Mesodermal cell (in vitro differentiated cells): ENCODE data around the gene WIPF3.

Source experiments
- H3K27ac ChIP-seq: 2 replicates; pipeline ENCODE4 v1.7.0; 2013; ENCODE audit warnings: mild to moderate bottlenecking, low read depth, low read length, moderate library complexity; ENCODE audit not compliant: severe bottlenecking
- H3K36me3 ChIP-seq: 2 replicates; pipeline ENCODE4 v1.7.1; 2013; ENCODE audit warnings: mild to moderate bottlenecking, low read length, moderate library complexity; ENCODE audit not compliant: control insufficient read depth, insufficient read depth
- H3K4me1 ChIP-seq: one replicate; pipeline ENCODE4 v1.7.1; 2013; ENCODE audit warnings: mild to moderate bottlenecking, low read length; ENCODE audit not compliant: insufficient read depth, control insufficient read depth, poor library complexity, severe bottlenecking
- H3K4me3 ChIP-seq: 2 replicates; pipeline ENCODE4 v1.7.0; 2013; ENCODE audit warnings: low read length, control low read depth, mild to moderate bottlenecking; ENCODE audit not compliant: insufficient read depth, poor library complexity, severe bottlenecking; ENCODE audit errors: extremely low read depth
- H3K9me3 ChIP-seq: 2 replicates; pipeline ENCODE4 v1.7.1; 2013; ENCODE audit warnings: mild to moderate bottlenecking, low read length, moderate library complexity; ENCODE audit not compliant: control insufficient read depth
- WGBS, 2 experiments: methylation state at CpG; one replicate each; pipeline ENCODE4 v1.1.5; 2013; ENCODE audit warnings: missing lambda C conversion rate in 2 of 2; ENCODE audit not compliant: insufficient coverage in 2 of 2; 5-methylcytosine and 5-hydroxymethylcytosine counted together

Gene WIPF3

GRCh38 chr7:29891766-29892165 is 85.5 kb downstream of the WIPF3 start:
- Histone ChIP-seq H3K27ac (no peak overlapping the region), H3K36me3 (no peaks in the 10 kb centered on the region), H3K4me3 (no peak overlapping the region), H3K9me3 (no peaks in the 10 kb centered on the region), H3K4me1 (no peaks in the 10 kb centered on the region)
- WGBS, 2 experiments = 76 to 90% methylated on average over 2 of the region's 4 CpGs

- Histone ChIP-seq H3K4me1 (no peaks in the 10 kb centered on the region), H3K9me3 (no peaks in the 10 kb centered on the region), H3K36me3 (no peaks in the 10 kb centered on the region), H3K4me3 (no peak overlapping the region), H3K27ac (no peak overlapping the region)
- WGBS, 2 experiments = 81 to 88% methylated on average over 4 of the region's 5 CpGs
Measured at GRCh38 chr7:29892231-29892630, 85.9 kb downstream of the WIPF3 start.

- no peaks in the 10 kb centered on the region for H3K4me1 ChIP-seq
- no peaks in the 10 kb centered on the region for H3K9me3 ChIP-seq
- no peak overlapping the region for H3K27ac ChIP-seq
- no peaks in the 10 kb centered on the region for H3K36me3 ChIP-seq
- no peak overlapping the region for H3K4me3 ChIP-seq
- 77 to 78% methylated on average over 4 to 5 of the region's 6 CpGs for WGBS, 2 experiments
Measured at GRCh38 chr7:29893351-29893965, 87.2 kb downstream of the WIPF3 start.

- Histone ChIP-seq H3K36me3 (no peaks in the 10 kb centered on the region), H3K27ac (no peak overlapping the region), H3K4me3 (no peak overlapping the region), H3K9me3 (no peaks in the 10 kb centered on the region), H3K4me1 (no peaks in the 10 kb centered on the region)
- WGBS, 2 experiments = no CpG with 5 or more reads among the region's 2 CpGs
Measured at GRCh38 chr7:29894256-29894655, 87.9 kb downstream of the WIPF3 start.

GRCh38 chr7:29895559-29895958 is 89.3 kb downstream of the WIPF3 start:
- no peaks in the 10 kb centered on the region for H3K36me3 ChIP-seq
- 100% methylated on average over 1 of the region's 6 CpGs for WGBS, 2 experiments

GRCh38 chr7:29896685-29897411 is 90.5 kb downstream of the WIPF3 start:
- Histone ChIP-seq H3K9me3 (no peaks in the 10 kb centered on the region), H3K27ac (no peak overlapping the region), H3K4me3 (no peak overlapping the region), H3K36me3 (no peaks in the 10 kb centered on the region), H3K4me1 (no peaks in the 10 kb centered on the region)
- 100% methylated on average over 1 of the region's 2 CpGs; no CpG with 5 or more reads in 1 of the 2 experiments for WGBS, 2 experiments

More at GRCh38 chr7:29895559-29895958, 89.3 kb downstream of the WIPF3 start:
- no peak overlapping the region for H3K4me3 ChIP-seq
- H3K9me3 ChIP-seq = no peaks in the 10 kb centered on the region
- no peak overlapping the region for H3K27ac ChIP-seq
- no peaks in the 10 kb centered on the region for H3K4me1 ChIP-seq

GRCh38 chr7:29898301-29898700 is 92.0 kb downstream of the WIPF3 start:
- H3K27ac ChIP-seq = no peak overlapping the region
- H3K4me1 ChIP-seq = no peaks in the 10 kb centered on the region
- H3K4me3 ChIP-seq = no peak overlapping the region
- WGBS, 2 experiments = 64 to 66% methylated on average over 5 of the region's 5 CpGs
- no peaks in the 10 kb centered on the region for H3K36me3 ChIP-seq
- H3K9me3 ChIP-seq = no peaks in the 10 kb centered on the region

GRCh38 chr7:29900745-29901144 is 94.4 kb downstream of the WIPF3 start:
- Histone ChIP-seq H3K9me3 (peaks cover 4% of the 10 kb centered on the region), H3K27ac (no peak overlapping the region), H3K4me3 (no peak overlapping the region), H3K36me3 (no peaks in the 10 kb centered on the region), H3K4me1 (no peaks in the 10 kb centered on the region)
- WGBS, 2 experiments = 40 to 57% methylated on average over 1 of the region's 1 CpG

- Histone ChIP-seq H3K4me3 (no peak overlapping the region), H3K4me1 (no peaks in the 10 kb centered on the region), H3K36me3 (no peaks in the 10 kb centered on the region), H3K27ac (no peak overlapping the region), H3K9me3 (peaks cover 19% of the 10 kb centered on the region)
- WGBS, 2 experiments = 86% methylated on average over 2 of the region's 3 CpGs; no CpG with 5 or more reads in 1 of the 2 experiments
Measured at GRCh38 chr7:29906200-29907022, 100.1 kb downstream of the WIPF3 start.

- Histone ChIP-seq H3K4me3 (no peak overlapping the region), H3K4me1 (no peaks in the 10 kb centered on the region), H3K9me3 (no peaks in the 10 kb centered on the region), H3K36me3 (peaks cover 17% of the 10 kb centered on the region), H3K27ac (no peak overlapping the region)
- no CpG with 5 or more reads among the region's 4 CpGs for WGBS, 2 experiments
Measured at GRCh38 chr7:29914180-29914579, 107.9 kb downstream of the WIPF3 start.
